B cell (primary cell): ENCODE data around the gene SCAMP1. TPM values are rescaled to one million over a fixed set of nuclear protein-coding genes. Genes with fewer than 3 reads are reported as not detected.

Experiments used
- ATAC-seq: fragments of 200-7000 bp; cut with Tn5 transposase; one replicate; pipeline ENCODE4 v1.10.0; 2021; ENCODE audit warnings: low read depth, mild to moderate bottlenecking, moderate number of reproducible peaks, moderate library complexity
- CTCF ChIA-PET: fragments of 350-600 bp; sonication (Branson Sonifier 250); formaldehyde crosslinking; loops from one replicate; lab custom pipeline; 2021; ENCODE audit warnings: antibody characterized with exemption, inconsistent platforms; lab: Charles Lee
- POLR2A ChIA-PET: fragments of 350-600 bp; sonication (Branson Sonifier 250); formaldehyde crosslinking; loops from one replicate; lab custom pipeline; 2021; ENCODE audit warnings: antibody characterized with exemption; lab: Charles Lee
- DNase-seq: peaks from one replicate; pipeline ENCODE4 v3.0.0; 2013
- H2AFZ ChIP-seq: 2 replicates; pipeline ENCODE4 v1.6.1; 2012; ENCODE audit warnings: mild to moderate bottlenecking, low read depth, low read length; ENCODE audit not compliant: insufficient read depth, poor library complexity, severe bottlenecking
- H3K27ac ChIP-seq, 2 donors: 1 replicate in 1 of 2; 2 replicates in 1 of 2; pipeline ENCODE4 v1.5.1; 2012 to 2013; ENCODE audit warnings: low read length in 2 of 2, mild to moderate bottlenecking in 2 of 2, moderate library complexity in 1 of 2
- H3K27me3 ChIP-seq, 4 experiments: fragments of 200-600 bp in 1 of 4; sonication (generic) in 1 of 4; replicated peaks in 1 of 4; 1 replicate in 2 of 4; 2 replicates in 2 of 4; pipeline versions ENCODE4 v1.6.1 to v1.7.0; 2013 to 2016; ENCODE audit warnings: low read length in 3 of 4, mild to moderate bottlenecking in 2 of 4, mixed read lengths in 1 of 4, moderate library complexity in 1 of 4; ENCODE audit not compliant: insufficient read depth in 4 of 4, control insufficient read depth in 3 of 4; ENCODE audit errors: control extremely low read depth in 1 of 4
- H3K36me3 ChIP-seq, 2 experiments: replicated peaks in 1 of 2; 1 replicate in 1 of 2; 2 replicates in 1 of 2; pipeline versions ENCODE4 v1.6.1 to v1.7.1; 2013; ENCODE audit warnings: low read length in 1 of 2; ENCODE audit not compliant: insufficient read depth in 2 of 2, control insufficient read depth in 1 of 2; ENCODE audit errors: control extremely low read depth in 1 of 2, extremely low read depth in 1 of 2
- H3K4me1 ChIP-seq, 2 donors: fragments of 200-600 bp in 1 of 2; sonication (generic) in 1 of 2; 1 replicate in 1 of 2; 2 replicates in 1 of 2; pipeline versions ENCODE4 v1.5.1 to v1.6.1; 2013 to 2017; ENCODE audit warnings: low read length in 2 of 2; ENCODE audit not compliant: control insufficient read depth in 2 of 2, insufficient read depth in 2 of 2
- H3K4me2 ChIP-seq: replicated peaks from 2 replicates; pipeline ENCODE3; 2012; ENCODE audit warnings: mild to moderate bottlenecking, low read depth, low read length; ENCODE audit not compliant: poor library complexity, severe bottlenecking
- H3K4me3 ChIP-seq, 5 experiments: fragments of 200-600 bp in 1 of 5; sonication (generic) in 1 of 5; 1 replicate in 3 of 5; 2 replicates in 2 of 5; pipeline versions ENCODE4 v1.5.1 to v1.7.0; 2011 to 2016; ENCODE audit warnings: low read length in 4 of 5, mild to moderate bottlenecking in 4 of 5, low read depth in 2 of 5, control low read depth in 1 of 5, moderate library complexity in 1 of 5; ENCODE audit not compliant: insufficient read depth in 1 of 5; ENCODE audit errors: control extremely low read depth in 1 of 5, extremely low read depth in 1 of 5
- H3K79me2 ChIP-seq: fragments of 200-600 bp; sonication (generic); one replicate; pipeline ENCODE4 v1.6.0; 2016; ENCODE audit warnings: low read length; ENCODE audit not compliant: control insufficient read depth, insufficient read depth
- H3K9ac ChIP-seq: fragments of 200-600 bp; sonication (generic); 2 replicates; pipeline ENCODE4 v1.6.1; 2017; ENCODE audit warnings: mild to moderate bottlenecking, low read length, moderate library complexity
- H3K9me3 ChIP-seq, 3 donors: one replicate each; pipeline versions ENCODE4 v1.6.1 to v1.7.1; 2013; ENCODE audit warnings: low read length in 2 of 3; ENCODE audit not compliant: control insufficient read depth in 2 of 3, insufficient read depth in 1 of 3; ENCODE audit errors: control extremely low read depth in 1 of 3
- H4K20me1 ChIP-seq: 2 replicates; pipeline ENCODE4 v1.6.0; 2012; ENCODE audit warnings: mild to moderate bottlenecking, low read length; ENCODE audit not compliant: insufficient read depth, control insufficient read depth, poor library complexity, severe bottlenecking
- H3K27ac Mint-ChIP-seq: one replicate; pipeline ENCODE4 v1.8.0; 2021; ENCODE audit warnings: mixed read lengths
- H3K27me3 Mint-ChIP-seq: one replicate; pipeline ENCODE4 v1.8.0; 2021; ENCODE audit warnings: mixed read lengths
- H3K4me1 Mint-ChIP-seq: one replicate; pipeline ENCODE4 v1.8.0; 2021; ENCODE audit warnings: mixed read lengths
- H3K4me3 Mint-ChIP-seq: one replicate; pipeline ENCODE4 v1.8.0; 2021; ENCODE audit warnings: mixed read lengths
- H3K9me3 Mint-ChIP-seq: one replicate; pipeline ENCODE4 v1.8.0; 2022; ENCODE audit warnings: mixed read lengths; ENCODE audit not compliant: insufficient read depth
- EZH2 ChIP-seq: IDR thresholded peaks from 2 replicates; pipeline ENCODE4 v1.6.1; 2012; ENCODE audit warnings: borderline replicate concordance, low read depth, mild to moderate bottlenecking, moderate library complexity, low read length; ENCODE audit not compliant: insufficient read depth, poor library complexity, severe bottlenecking
- WGBS: methylation state at CpG from one replicate; pipeline ENCODE4 v1.1.5; 2013; ENCODE audit warnings: missing lambda C conversion rate; ENCODE audit not compliant: insufficient coverage; 5-methylcytosine and 5-hydroxymethylcytosine counted together
- intact Hi-C: fragments of 100-400 bp; cut with micrococcal nuclease; formaldehyde crosslinking; loops from one replicate; pipeline ENCODE4 v1.10.0; 2022
- polyA plus RNA-seq: library from polyadenylated mRNA; depleted of rRNA; stranded (reverse); fragments of >200 nt; gene quantifications from 2 replicates; pipeline ENCODE4 v1.2.3, GENCODE V29; 2012
- total RNA-seq, 2 donors: library from RNA; stranded (reverse); fragments of 120-200 nt in 1 of 2; gene quantifications; 1 replicate in 1 of 2; 2 replicates in 1 of 2; pipeline versions ENCODE4 v1.2.3 to v1.2.4, GENCODE V29; 2013 to 2022
- TF ChIP-seq, protein P1 (sequence below): fragments of 200-600 bp; IDR thresholded peaks from one replicate; pipeline ENCODE4 v1.8.0; 2022; ENCODE audit warnings: antibody characterized with exemption, mild to moderate bottlenecking

Gene SCAMP1
- total and polyA plus RNA-seq, 2 donors (not counting 1 experiment from before 2014, with no cell fraction given), result 3.8 to 25.4 TPM

- ATAC-seq (no peak), DNase-seq (no peak)
- no peak overlapping the region for H3K27ac ChIP-seq
- Mint-ChIP-seq H3K27me3 (no peaks in the 10 kb centered on the region), H3K4me3 (no peak overlapping the region), H3K4me1 (peaks cover 3% of the 10 kb centered on the region), H3K9me3 (no peaks in the 10 kb centered on the region), H3K27ac (no peak overlapping the region)
- H3K4me2 ChIP-seq, result no peak overlapping the region
- H2AFZ ChIP-seq, result no peak overlapping the region
- no peak for TF ChIP-seq EZH2
- TF ChIP-seq, protein P1, sequence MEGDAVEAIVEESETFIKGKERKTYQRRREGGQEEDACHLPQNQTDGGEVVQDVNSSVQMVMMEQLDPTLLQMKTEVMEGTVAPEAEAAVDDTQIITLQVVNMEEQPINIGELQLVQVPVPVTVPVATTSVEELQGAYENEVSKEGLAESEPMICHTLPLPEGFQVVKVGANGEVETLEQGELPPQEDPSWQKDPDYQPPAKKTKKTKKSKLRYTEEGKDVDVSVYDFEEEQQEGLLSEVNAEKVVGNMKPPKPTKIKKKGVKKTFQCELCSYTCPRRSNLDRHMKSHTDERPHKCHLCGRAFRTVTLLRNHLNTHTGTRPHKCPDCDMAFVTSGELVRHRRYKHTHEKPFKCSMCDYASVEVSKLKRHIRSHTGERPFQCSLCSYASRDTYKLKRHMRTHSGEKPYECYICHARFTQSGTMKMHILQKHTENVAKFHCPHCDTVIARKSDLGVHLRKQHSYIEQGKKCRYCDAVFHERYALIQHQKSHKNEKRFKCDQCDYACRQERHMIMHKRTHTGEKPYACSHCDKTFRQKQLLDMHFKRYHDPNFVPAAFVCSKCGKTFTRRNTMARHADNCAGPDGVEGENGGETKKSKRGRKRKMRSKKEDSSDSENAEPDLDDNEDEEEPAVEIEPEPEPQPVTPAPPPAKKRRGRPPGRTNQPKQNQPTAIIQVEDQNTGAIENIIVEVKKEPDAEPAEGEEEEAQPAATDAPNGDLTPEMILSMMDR, result no peak
- no peaks in the 10 kb centered on the region for H3K9me3 ChIP-seq
- no peaks in the 10 kb centered on the region for H3K36me3 ChIP-seq
- H3K79me2 ChIP-seq, result no peaks in the 10 kb centered on the region
- 100% methylated on average over 3 of the region's 9 CpGs for WGBS
- ChIA-PET CTCF (interaction anchor here (1.0 to 1.3 kb wide), 2 partner anchors 15 to 498 kb away, joined by 3 to 5 read pairs; no protein-coding TSS in a partner anchor), POLR2A (no interaction called here)
- H3K4me1 ChIP-seq, result no peaks in the 10 kb centered on the region
- H3K27me3 ChIP-seq, result no peaks in the 10 kb centered on the region
- H3K4me3 ChIP-seq, result no peak overlapping the region
- H3K9ac ChIP-seq, result no peak overlapping the region
- intact Hi-C loops, result no loop called here
- H4K20me1 ChIP-seq, result no peaks in the 10 kb centered on the region
Measured at GRCh38 chr5:78522476-78523260, 162.3 kb downstream of the SCAMP1 start.
